ACC112 (cell line): ENCODE measurements around the gene NDC80.
A peak's percentile ranks its signal among the peaks of the same experiment; 100 is the strongest.
"Not testable (repeated sequence)": the region's sequence is repeated elsewhere in the genome, so short reads cannot be mapped to it uniquely, and the experiment has no call there.

Source experiments
- H2AFZ ChIP-seq: fragments of 200-600 bp; sonication (generic); one replicate; pipeline ENCODE4 v1.6.0; 2017; ENCODE audit warnings: antibody characterized with exemption, low read length; ENCODE audit not compliant: unreplicated experiment
- H3K27ac ChIP-seq: fragments of 200-600 bp; sonication (generic); 2 replicates; pipeline ENCODE4 v1.5.1; 2014; ENCODE audit warnings: low read depth, mild to moderate bottlenecking, antibody characterized with exemption, low read length, moderate library complexity
- H3K27me3 ChIP-seq: fragments of 200-600 bp; sonication (generic); 2 replicates; pipeline ENCODE4 v1.6.1; 2014; ENCODE audit warnings: mild to moderate bottlenecking, antibody characterized with exemption, low read length, moderate library complexity, mixed read lengths; ENCODE audit not compliant: insufficient read depth
- H3K36me3 ChIP-seq: fragments of 200-600 bp; sonication (generic); 2 replicates; pipeline ENCODE4 v1.6.1; 2016; ENCODE audit warnings: mild to moderate bottlenecking, antibody characterized with exemption, low read length, moderate library complexity, mixed read lengths; ENCODE audit not compliant: insufficient read depth
- H3K4me1 ChIP-seq: fragments of 200-600 bp; sonication (generic); one replicate; pipeline ENCODE4 v1.6.1; 2016; ENCODE audit warnings: low read length, mixed read lengths; ENCODE audit not compliant: insufficient read depth, unreplicated experiment, control insufficient read depth
- H3K4me3 ChIP-seq: fragments of 200-600 bp; sonication (generic); 2 replicates; pipeline ENCODE4 v1.5.1; 2014; ENCODE audit warnings: mild to moderate bottlenecking, low read depth, low read length
- H3K79me2 ChIP-seq: fragments of 200-600 bp; sonication (generic); one replicate; pipeline ENCODE4 v1.6.0; 2016; ENCODE audit warnings: low read length; ENCODE audit not compliant: control insufficient read depth, unreplicated experiment, insufficient read depth

Gene NDC80

DNA sequence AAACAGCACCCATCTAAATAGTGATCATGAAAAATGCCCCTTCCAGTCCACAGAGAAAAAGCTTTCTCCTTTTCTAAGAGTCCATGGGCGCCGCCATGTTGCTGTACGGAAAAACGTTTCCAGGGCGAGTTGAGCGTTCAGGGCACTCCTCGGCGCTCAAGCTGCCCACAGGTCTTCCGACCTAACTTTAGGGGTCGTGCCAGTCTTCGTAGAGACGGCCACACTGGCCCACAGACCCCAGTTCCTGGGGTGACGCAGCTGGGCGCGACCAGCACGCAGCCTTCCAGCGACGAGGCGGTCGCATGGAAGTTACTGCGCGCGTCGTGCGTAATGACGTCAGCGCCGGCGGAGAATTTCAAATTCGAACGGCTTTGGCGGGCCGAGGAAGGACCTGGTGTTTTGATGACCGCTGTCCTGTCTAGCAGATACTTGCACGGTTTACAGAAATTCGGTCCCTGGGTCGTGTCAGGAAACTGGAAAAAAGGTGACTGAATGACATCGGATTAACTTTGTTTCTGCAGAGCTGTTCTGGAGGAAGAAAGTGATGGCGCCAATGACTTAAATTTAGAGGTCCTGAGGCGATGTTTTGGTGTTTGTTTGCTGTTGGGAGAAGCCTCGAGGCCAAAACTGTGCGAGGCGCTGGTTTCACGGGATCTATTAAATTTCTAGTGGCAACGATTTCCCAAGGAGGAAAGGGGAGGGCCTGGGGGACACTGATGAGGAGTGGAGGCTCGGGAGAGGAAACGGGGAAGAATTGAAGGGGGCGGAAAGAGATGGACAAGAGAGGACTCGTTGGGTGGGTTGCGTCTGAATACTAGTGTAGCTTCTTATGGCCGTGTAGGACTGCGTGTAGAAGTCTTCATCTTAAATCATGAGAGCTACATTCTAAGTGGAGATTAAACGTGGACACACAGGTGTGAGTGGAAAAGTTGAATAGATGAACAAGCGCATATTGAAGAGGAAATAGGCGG is at the start of gene NDC80, which contains the start of gene METTL4:
Gene NDC80 (plus strand): TSS at position 358 of the 971 bp plus-strand sequence. CDS start 1,429 bp downstream, outside the sequence.
Gene METTL4 (minus strand): TSS at position 306 of the 971 bp plus-strand sequence. CDS start 4,289 bp downstream, outside the sequence.
- H2AFZ ChIP-seq = peak within 1 kb of the TSS; percentile 91
- H3K4me1 ChIP-seq = peaks cover 15% of the 10 kb centered on the region
- peaks cover 63% of the 10 kb centered on the region for H3K79me2 ChIP-seq
- peak within 1 kb of the TSS; percentile 85 for H3K4me3 ChIP-seq
- no peaks in the 10 kb centered on the region for H3K27me3 ChIP-seq
- H3K27ac ChIP-seq = peak within 1 kb of the TSS; percentile 93
- H3K36me3 ChIP-seq = peaks cover 5% of the 10 kb centered on the region

DNA sequence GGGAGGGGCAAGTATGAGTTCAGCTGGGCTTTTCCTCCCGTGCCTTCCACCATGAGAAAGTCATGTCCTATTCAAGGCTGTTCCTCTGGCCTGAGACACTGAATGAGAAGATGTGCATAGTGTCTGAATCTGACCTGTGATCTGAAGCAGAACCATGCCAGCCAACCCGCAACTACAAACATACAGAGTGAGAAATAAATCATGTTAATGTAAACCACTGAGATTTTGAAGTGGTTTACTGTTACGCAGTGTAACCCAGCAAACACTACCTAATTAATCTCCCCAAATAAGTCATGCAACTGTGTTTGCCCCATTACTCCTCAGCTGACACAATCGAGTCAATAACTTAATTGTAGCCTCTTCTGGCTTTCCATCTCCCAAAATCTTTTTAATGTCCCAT is 49.2 kb upstream of the NDC80 start:
- Histone ChIP-seq H3K4me3 (no peak overlapping the region), H2AFZ (no peak overlapping the region), H3K79me2 (no peaks in the 10 kb centered on the region), H3K27me3 (no peaks in the 10 kb centered on the region), H3K36me3 (no peaks in the 10 kb centered on the region), H3K4me1 (no peaks in the 10 kb centered on the region), H3K27ac (no peak overlapping the region)

DNA sequence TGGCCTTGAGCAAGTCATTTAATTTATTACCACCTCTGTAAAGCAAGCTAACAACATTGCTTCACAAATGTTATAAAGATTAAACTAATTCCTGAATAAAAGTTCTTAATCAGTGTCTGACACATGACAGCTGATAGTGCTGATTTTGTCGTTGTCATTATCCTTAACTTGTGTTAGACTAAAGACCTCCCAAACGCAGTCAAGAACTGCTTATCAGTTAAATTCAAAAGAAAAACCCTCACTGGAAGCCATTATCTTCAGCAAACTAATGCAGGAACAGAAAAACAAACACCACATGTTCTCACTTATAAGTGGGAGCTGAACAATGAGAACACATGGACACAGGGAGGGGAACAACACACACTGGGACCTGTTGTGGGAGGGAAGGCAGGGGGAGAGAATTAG is 46.6 kb upstream of the NDC80 start:
- H3K27ac ChIP-seq, H3K4me3 ChIP-seq, H3K27me3 ChIP-seq, H3K36me3 ChIP-seq, H2AFZ ChIP-seq, H3K4me1 ChIP-seq, H3K79me2 ChIP-seq: not testable (repeated sequence)

DNA sequence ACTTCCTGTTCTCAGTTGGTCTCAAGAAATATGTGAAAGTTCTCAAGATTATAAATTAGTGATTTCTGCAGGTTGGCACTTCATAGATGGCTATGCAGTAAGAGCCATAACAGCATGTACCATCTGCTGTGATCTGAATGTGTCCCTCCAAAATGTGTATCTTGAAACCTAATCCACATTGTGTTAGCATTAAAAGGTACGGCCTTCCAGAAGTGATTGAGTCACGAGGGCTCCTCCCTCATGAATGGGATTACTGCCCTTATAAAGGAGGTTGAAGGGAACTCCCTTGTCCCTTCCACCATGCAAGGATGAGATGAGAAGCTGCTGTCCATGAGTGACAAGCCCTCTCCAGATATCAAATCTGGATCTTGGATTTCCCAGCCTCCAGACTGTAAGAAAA is 45.0 kb upstream of the NDC80 start:
- Histone ChIP-seq H3K27ac (no peak overlapping the region), H3K27me3 (no peaks in the 10 kb centered on the region), H2AFZ (no peak overlapping the region), H3K4me1 (no peaks in the 10 kb centered on the region), H3K36me3 (no peaks in the 10 kb centered on the region), H3K4me3 (no peak overlapping the region), H3K79me2 (no peaks in the 10 kb centered on the region)

DNA sequence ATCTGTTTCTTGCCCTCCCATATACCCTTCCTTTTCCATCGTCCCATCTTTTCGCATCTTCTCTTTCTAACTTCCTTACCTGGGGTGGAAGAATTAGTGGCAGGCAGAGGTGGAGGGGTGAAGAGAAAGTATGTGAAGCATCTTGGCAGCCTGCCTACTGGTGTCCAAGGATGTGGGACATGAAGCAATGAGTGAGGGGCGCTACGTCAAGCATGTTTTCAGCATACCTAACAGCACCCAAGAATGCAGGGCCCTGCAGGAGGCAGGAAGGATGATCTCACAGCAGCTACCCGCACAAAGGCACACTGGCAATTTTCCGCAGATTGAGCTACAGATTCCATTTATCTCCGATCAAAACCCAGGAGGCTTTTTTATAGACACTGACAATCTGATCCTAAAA is 42.2 kb upstream of the NDC80 start:
- Histone ChIP-seq H3K27me3 (no peaks in the 10 kb centered on the region), H2AFZ (no peak overlapping the region), H3K79me2 (no peaks in the 10 kb centered on the region), H3K27ac (no peak overlapping the region), H3K4me1 (no peaks in the 10 kb centered on the region), H3K4me3 (no peak overlapping the region), H3K36me3 (no peaks in the 10 kb centered on the region)

DNA sequence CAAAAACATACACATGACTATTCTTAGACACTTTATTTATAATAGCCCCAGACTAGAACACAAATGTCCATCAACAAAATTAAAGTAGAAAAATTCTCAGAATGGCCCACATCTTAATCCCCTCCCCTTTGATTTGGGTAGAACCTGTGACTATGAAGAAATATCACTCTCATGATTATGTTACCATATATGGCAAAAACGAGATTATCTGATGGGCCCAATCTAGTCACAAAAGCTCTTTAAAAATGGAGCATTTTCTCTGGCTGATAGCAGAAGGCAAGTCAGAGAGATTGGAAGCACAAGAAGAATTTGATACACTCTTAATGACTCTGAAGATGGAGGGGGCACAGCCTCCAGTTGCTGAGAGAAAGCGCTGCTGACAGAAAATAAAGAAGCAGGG is 39.6 kb upstream of the NDC80 start:
- Histone ChIP-seq H2AFZ (no peak overlapping the region), H3K4me3 (no peak overlapping the region), H3K4me1 (no peaks in the 10 kb centered on the region), H3K79me2 (no peaks in the 10 kb centered on the region), H3K36me3 (peaks cover 10% of the 10 kb centered on the region; the same call in 1 of the 2 replicates), H3K27ac (no peak overlapping the region), H3K27me3 (no peaks in the 10 kb centered on the region)

DNA sequence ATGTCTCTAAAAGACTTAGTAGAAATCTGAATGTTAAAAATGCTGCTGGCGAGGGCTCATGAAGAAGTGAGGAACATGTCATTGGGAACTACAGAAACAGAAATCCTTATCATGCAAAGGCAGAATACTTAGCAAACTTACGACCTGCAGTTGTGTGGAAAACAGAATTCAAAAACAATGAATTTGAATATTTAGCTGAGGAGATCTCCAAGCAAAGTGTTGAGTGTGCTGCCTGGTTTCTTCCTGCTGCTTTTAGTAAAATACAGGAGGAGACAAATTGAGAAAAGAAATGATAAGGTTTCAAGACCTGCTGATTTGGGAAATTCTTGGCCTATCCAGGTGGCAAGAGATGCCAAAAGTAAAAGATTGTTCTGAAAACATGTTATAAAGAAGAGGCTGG is 38.6 kb upstream of the NDC80 start:
- Histone ChIP-seq H3K4me3 (no peak overlapping the region), H3K27me3 (no peaks in the 10 kb centered on the region), H3K36me3 (peaks cover 10% of the 10 kb centered on the region; the same call in 1 of the 2 replicates), H2AFZ (no peak overlapping the region), H3K4me1 (no peaks in the 10 kb centered on the region), H3K79me2 (no peaks in the 10 kb centered on the region), H3K27ac (no peak overlapping the region)

DNA sequence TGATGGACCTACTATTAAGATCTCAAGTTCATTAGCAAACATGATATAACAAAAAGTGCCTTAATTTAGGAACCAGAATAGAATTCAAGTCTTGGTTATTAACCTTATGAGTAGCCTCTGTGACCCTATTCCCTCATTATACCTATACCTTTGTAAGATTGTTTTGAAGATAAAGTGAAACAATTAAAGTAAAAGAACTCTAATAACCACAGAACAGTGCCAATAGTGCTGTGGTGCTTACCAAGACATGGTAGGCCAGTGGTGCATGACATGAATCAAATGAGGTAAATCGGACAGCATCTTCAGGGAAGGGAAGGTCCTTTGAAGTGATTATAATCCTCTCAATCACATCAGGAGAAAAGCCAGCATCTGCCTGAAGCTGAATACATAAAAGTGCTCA is 36.5 kb upstream of the NDC80 start:
- Histone ChIP-seq H3K4me3 (no peak overlapping the region), H3K27me3 (no peaks in the 10 kb centered on the region), H2AFZ (no peak overlapping the region), H3K79me2 (no peaks in the 10 kb centered on the region), H3K4me1 (no peaks in the 10 kb centered on the region), H3K27ac (no peak overlapping the region), H3K36me3 (peaks cover 10% of the 10 kb centered on the region; the same call in 1 of the 2 replicates)

DNA sequence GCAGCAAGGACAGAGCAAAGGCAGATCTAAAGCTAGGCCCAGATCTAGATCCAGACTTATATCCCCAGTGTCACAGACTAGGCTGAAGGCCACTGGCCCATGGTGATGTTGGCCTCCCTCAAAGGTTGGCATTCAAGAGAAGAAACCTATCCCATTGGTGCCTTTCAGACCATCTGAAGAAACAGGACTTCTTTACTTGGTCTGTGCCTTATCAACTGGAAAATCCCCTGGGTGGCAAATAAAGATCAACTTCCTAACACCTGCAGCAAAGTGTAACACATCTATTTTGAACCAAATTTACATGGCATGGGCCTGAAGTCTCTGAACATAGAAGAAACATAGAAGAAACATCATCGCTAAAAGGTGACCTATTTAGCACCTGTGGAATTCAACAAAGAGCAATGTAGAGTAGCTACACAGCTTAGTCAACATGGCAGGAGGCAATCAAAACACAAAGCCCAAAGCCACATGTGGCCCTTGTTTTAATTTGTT is 35.9 kb upstream of the NDC80 start:
- Histone ChIP-seq H3K36me3 (peaks cover 10% of the 10 kb centered on the region; the same call in 1 of the 2 replicates), H3K4me1 (no peaks in the 10 kb centered on the region), H3K79me2 (no peaks in the 10 kb centered on the region), H3K27me3 (no peaks in the 10 kb centered on the region), H3K4me3 (no peak overlapping the region), H3K27ac (no peak overlapping the region), H2AFZ (no peak overlapping the region)

DNA sequence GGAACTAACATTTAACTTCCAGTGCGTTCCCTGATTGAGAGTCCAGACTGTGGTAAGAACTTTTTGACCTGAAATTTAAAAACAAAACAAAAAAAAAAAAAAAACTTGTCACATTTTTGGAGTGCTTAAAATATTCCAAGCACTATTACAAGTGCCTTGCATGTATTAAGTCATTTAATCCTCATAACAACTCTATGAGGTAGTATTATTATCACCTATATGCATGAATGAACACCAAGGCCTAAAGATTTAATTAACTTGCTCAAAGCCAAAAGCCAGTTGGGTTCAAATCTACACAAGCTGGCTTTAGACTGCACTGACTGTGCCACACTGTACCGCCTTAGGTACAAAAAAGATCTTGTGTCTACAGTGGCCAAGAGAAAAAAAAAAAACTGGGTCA is 35.3 kb upstream of the NDC80 start:
- H3K27ac ChIP-seq = no peak overlapping the region
- no peak overlapping the region for H3K4me3 ChIP-seq

DNA sequence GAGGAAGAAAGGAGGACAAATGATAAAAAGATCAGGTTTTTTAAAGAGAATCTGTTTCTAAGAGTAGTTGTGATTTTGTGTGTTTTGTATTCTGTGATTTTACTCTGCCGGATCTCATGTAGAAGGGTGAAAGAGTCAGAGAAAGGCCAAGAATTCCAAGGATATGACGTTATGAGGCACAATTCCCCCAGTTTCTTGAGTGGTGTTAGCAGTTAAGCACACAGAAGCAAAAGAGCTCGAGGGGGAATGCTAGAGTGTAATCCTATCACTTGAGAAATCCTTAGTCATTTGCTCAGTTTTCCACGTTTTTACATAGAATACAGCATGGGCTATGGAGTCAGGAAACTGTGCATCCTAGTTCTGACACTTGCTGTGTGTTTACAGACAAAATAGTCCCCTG is 34.9 kb upstream of the NDC80 start:
- Histone ChIP-seq H3K79me2 (no peaks in the 10 kb centered on the region), H3K27ac (no peak overlapping the region), H3K4me3 (no peak overlapping the region), H3K4me1 (no peaks in the 10 kb centered on the region), H3K36me3 (peaks cover 10% of the 10 kb centered on the region; the same call in 1 of the 2 replicates), H3K27me3 (no peaks in the 10 kb centered on the region), H2AFZ (no peak overlapping the region)

More for the DNA sequence above, 35.3 kb upstream of the NDC80 start:
- Histone ChIP-seq H3K36me3 (peaks cover 10% of the 10 kb centered on the region; the same call in 1 of the 2 replicates), H2AFZ (no peak overlapping the region), H3K27me3 (no peaks in the 10 kb centered on the region), H3K4me1 (no peaks in the 10 kb centered on the region), H3K79me2 (no peaks in the 10 kb centered on the region)
